Measurements from ENCODE around the gene EVA1C. TPM values are rescaled to one million over a fixed set of nuclear protein-coding genes. Genes with fewer than 3 reads are reported as not detected.

EVA1C gene
- total RNA-seq, 1 donor from 2014 or later, result 2.1 TPM

- Mint-ChIP-seq H3K27me3 (ENCODE audit: low read depth) (peaks cover 2% of the 10 kb centered on the region), H3K27ac (no peak overlapping the region), H3K9me3 (peaks cover 3% of the 10 kb centered on the region), H3K36me3 (peaks cover 2% of the 10 kb centered on the region), H3K4me3 (no peak overlapping the region), H3K4me1 (peaks cover 2% of the 10 kb centered on the region)
- TF ChIP-seq CTCF (IDR thresholded peaks at IDR 0.05; ENCODE audit: unreplicated experiment), result no peak
- no peak for DNase-seq (ENCODE audit: low spot score in 2 of 2, unreplicated experiment in 2 of 2)
Measured at GRCh38 chr21:32463367-32463766, 50.9 kb downstream of the EVA1C start.

- Mint-ChIP-seq H3K27ac (peak overlapping the region; percentile 78), H3K27me3 (ENCODE audit: low read depth) (peaks cover 2% of the 10 kb centered on the region), H3K4me1 (peaks cover 2% of the 10 kb centered on the region), H3K36me3 (peaks cover 2% of the 10 kb centered on the region), H3K4me3 (no peak overlapping the region), H3K9me3 (peaks cover 3% of the 10 kb centered on the region)
- no peak for DNase-seq (ENCODE audit: low spot score in 2 of 2, unreplicated experiment in 2 of 2)
- TF ChIP-seq CTCF (IDR thresholded peaks at IDR 0.05; ENCODE audit: unreplicated experiment), result no peak
Measured at GRCh38 chr21:32463889-32464300, 51.4 kb downstream of the EVA1C start.

- Mint-ChIP-seq H3K4me3 (no peak overlapping the region), H3K27me3 (ENCODE audit: low read depth) (peaks cover 5% of the 10 kb centered on the region), H3K27ac (no peak overlapping the region), H3K4me1 (peaks cover 2% of the 10 kb centered on the region), H3K36me3 (peaks cover 2% of the 10 kb centered on the region), H3K9me3 (no peaks in the 10 kb centered on the region)
- DNase-seq (ENCODE audit: low spot score in 2 of 2, unreplicated experiment in 2 of 2), result no peak
- no peak for TF ChIP-seq CTCF (IDR thresholded peaks at IDR 0.05; ENCODE audit: unreplicated experiment)
Measured at GRCh38 chr21:32467291-32467690, 54.8 kb downstream of the EVA1C start.

DNA sequence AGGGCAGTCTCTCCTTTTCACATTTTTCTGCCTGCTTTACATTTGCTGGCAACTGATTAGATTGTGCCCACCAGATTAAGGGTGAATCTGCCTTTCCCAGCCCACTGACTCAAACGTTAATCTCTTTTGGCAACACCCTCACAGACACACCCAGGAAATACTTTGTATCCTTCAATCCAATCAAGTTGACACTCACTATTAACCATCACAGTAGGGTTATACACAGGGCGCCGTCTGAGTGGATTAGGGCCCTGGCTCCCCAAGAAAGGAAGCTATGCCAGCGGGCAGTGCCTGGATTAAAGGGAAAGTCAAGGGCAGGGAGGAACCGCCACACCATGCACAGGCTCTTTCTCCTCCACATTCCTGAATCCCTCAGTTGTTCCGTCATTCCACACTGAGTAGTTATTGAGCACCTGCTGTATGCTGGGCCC lies 56.2 kb downstream of the EVA1C start:
- H3K9me3 Mint-ChIP-seq, result no peaks in the 10 kb centered on the region

DNA sequence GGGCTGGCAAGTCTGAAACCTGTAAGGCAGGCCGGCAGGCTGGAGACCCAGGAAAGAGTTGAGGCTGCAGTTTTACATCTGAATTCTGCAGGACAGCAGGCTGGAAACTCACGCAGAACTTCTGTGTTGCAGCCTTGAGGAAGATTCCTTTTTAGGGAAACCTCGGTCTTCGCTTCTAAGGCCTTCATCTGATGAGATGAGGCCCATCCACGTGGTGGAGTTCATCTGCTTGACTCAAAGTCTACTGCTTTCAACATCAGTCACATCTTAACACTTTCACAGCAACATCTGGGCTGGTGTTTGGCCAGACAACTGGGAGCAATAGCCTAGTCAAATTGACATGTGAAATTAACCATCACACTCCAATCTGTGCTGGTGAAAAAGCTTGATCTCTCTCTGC lies 57.1 kb downstream of the EVA1C start:
- Mint-ChIP-seq H3K27me3 (ENCODE audit: low read depth) (peaks cover 7% of the 10 kb centered on the region), H3K9me3 (no peaks in the 10 kb centered on the region), H3K36me3 (no peaks in the 10 kb centered on the region), H3K4me3 (no peak overlapping the region), H3K27ac (no peak overlapping the region), H3K4me1 (no peaks in the 10 kb centered on the region)
- no peak for TF ChIP-seq CTCF (IDR thresholded peaks at IDR 0.05; ENCODE audit: unreplicated experiment)
- DNase-seq (ENCODE audit: low spot score in 2 of 2, unreplicated experiment in 2 of 2), result no peak

More for the DNA sequence above, 56.2 kb downstream of the EVA1C start:
- Mint-ChIP-seq H3K27ac (no peak overlapping the region), H3K4me3 (no peak overlapping the region), H3K4me1 (peaks cover 2% of the 10 kb centered on the region), H3K27me3 (ENCODE audit: low read depth) (peaks cover 5% of the 10 kb centered on the region), H3K36me3 (peaks cover 2% of the 10 kb centered on the region)
- DNase-seq (ENCODE audit: low spot score in 2 of 2, unreplicated experiment in 2 of 2), result no peak
- no peak for TF ChIP-seq CTCF (IDR thresholded peaks at IDR 0.05; ENCODE audit: unreplicated experiment)

GRCh38 chr21:32470206-32470605 lies 57.7 kb downstream of the EVA1C start:
- no peaks in the 10 kb centered on the region for H3K9me3 Mint-ChIP-seq
- no peak for DNase-seq (ENCODE audit: low spot score in 2 of 2, unreplicated experiment in 2 of 2)
- H3K27ac Mint-ChIP-seq, result no peak overlapping the region
- H3K27me3 Mint-ChIP-seq (ENCODE audit: low read depth), result peaks cover 7% of the 10 kb centered on the region
- peaks cover 5% of the 10 kb centered on the region for H3K4me1 Mint-ChIP-seq
- H3K36me3 Mint-ChIP-seq, result no peaks in the 10 kb centered on the region
- H3K4me3 Mint-ChIP-seq, result no peak overlapping the region
- no peak for TF ChIP-seq CTCF (IDR thresholded peaks at IDR 0.05; ENCODE audit: unreplicated experiment)

Data from mesothelial cell of epicardium (in vitro differentiated cells).